Measurements from ENCODE around the gene TSPAN31.

DNA sequence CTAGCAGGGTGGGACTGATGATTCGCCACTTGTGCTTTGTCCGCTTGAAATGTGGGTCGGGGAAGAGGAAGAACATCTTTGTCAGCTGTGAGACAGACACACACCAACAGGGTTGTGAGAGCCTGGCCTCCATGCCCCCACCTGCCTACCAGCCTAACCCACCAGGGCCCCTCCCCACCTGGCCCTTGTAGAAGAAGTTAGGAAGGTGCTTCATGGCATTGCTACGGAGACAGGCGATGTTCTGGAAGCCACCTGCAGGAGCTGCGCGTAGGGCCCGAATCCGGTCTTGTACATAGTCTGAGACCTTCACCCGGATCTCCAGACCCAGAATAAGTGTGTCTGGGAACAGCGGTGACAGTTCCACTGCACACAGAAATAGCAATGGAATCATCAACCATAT lies 24.8 kb downstream of the TSPAN31 start:
- TF ChIP-seq, protein P1, sequence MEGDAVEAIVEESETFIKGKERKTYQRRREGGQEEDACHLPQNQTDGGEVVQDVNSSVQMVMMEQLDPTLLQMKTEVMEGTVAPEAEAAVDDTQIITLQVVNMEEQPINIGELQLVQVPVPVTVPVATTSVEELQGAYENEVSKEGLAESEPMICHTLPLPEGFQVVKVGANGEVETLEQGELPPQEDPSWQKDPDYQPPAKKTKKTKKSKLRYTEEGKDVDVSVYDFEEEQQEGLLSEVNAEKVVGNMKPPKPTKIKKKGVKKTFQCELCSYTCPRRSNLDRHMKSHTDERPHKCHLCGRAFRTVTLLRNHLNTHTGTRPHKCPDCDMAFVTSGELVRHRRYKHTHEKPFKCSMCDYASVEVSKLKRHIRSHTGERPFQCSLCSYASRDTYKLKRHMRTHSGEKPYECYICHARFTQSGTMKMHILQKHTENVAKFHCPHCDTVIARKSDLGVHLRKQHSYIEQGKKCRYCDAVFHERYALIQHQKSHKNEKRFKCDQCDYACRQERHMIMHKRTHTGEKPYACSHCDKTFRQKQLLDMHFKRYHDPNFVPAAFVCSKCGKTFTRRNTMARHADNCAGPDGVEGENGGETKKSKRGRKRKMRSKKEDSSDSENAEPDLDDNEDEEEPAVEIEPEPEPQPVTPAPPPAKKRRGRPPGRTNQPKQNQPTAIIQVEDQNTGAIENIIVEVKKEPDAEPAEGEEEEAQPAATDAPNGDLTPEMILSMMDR (optimal IDR thresholded peaks at IDR 0.05 in 1 of 3, IDR thresholded peaks at IDR 0.05 in 1 of 3, conservative IDR thresholded peaks at IDR 0.05 in 1 of 3; ENCODE audit: extremely low read depth in 1 of 3, insufficient read depth in 2 of 3, low read length in 3 of 3) = no peak
- TF ChIP-seq EZH2 (IDR thresholded peaks at IDR 0.05; ENCODE audit: low read length) = no peak

All from keratinocyte (primary cell).